Measurements from ENCODE around the gene PRKN. TPM values are rescaled to one million over a fixed set of nuclear protein-coding genes. Genes with fewer than 3 reads are reported as not detected.
A peak's percentile ranks its signal among the peaks of the same experiment; 100 is the strongest.

The PRKN gene
- total RNA-seq, 1 donor from 2014 or later: 5.7 TPM

GRCh38 chr6:161844804-161845203 is 882.8 kb downstream of the PRKN start:
- H3K36me3 Mint-ChIP-seq (ENCODE audit: low read depth): no peaks in the 10 kb centered on the region
- DNase-seq (ENCODE audit: low spot score): no peak
- H3K27ac Mint-ChIP-seq (ENCODE audit: unreplicated experiment): no peak overlapping the region

GRCh38 chr6:161843066-161843465 is 884.5 kb downstream of the PRKN start:
- Mint-ChIP-seq H3K4me3 (ENCODE audit: unreplicated experiment) (no peak overlapping the region), H3K36me3 (ENCODE audit: low read depth) (no peaks in the 10 kb centered on the region), H3K9me3 (ENCODE audit: low read depth) (no peaks in the 10 kb centered on the region), H3K4me1 (ENCODE audit: low read depth) (peaks cover 9% of the 10 kb centered on the region), H3K27ac (ENCODE audit: unreplicated experiment) (no peak overlapping the region), H3K27me3 (ENCODE audit: low read depth) (no peaks in the 10 kb centered on the region)
- TF ChIP-seq CTCF (IDR thresholded peaks at IDR 0.05): no peak
- DNase-seq (ENCODE audit: low spot score): no peak

More at GRCh38 chr6:161844804-161845203, 882.8 kb downstream of the PRKN start:
- Mint-ChIP-seq H3K27me3 (ENCODE audit: low read depth) (no peaks in the 10 kb centered on the region), H3K9me3 (ENCODE audit: low read depth) (no peaks in the 10 kb centered on the region), H3K4me3 (ENCODE audit: unreplicated experiment) (no peak overlapping the region), H3K4me1 (ENCODE audit: low read depth) (peaks cover 4% of the 10 kb centered on the region)
- no peak for TF ChIP-seq CTCF (IDR thresholded peaks at IDR 0.05)

- no peak for TF ChIP-seq CTCF (IDR thresholded peaks at IDR 0.05)
- H3K9me3 Mint-ChIP-seq (ENCODE audit: low read depth): no peaks in the 10 kb centered on the region
- DNase-seq (ENCODE audit: low spot score): no peak
- H3K36me3 Mint-ChIP-seq (ENCODE audit: low read depth): no peaks in the 10 kb centered on the region
- H3K4me1 Mint-ChIP-seq (ENCODE audit: low read depth): peaks cover 33% of the 10 kb centered on the region
- H3K4me3 Mint-ChIP-seq (ENCODE audit: unreplicated experiment): no peak overlapping the region
- no peak overlapping the region for H3K27ac Mint-ChIP-seq (ENCODE audit: unreplicated experiment)
- no peaks in the 10 kb centered on the region for H3K27me3 Mint-ChIP-seq (ENCODE audit: low read depth)
Observed at GRCh38 chr6:161840380-161840779, 887.2 kb downstream of the PRKN start.

DNA sequence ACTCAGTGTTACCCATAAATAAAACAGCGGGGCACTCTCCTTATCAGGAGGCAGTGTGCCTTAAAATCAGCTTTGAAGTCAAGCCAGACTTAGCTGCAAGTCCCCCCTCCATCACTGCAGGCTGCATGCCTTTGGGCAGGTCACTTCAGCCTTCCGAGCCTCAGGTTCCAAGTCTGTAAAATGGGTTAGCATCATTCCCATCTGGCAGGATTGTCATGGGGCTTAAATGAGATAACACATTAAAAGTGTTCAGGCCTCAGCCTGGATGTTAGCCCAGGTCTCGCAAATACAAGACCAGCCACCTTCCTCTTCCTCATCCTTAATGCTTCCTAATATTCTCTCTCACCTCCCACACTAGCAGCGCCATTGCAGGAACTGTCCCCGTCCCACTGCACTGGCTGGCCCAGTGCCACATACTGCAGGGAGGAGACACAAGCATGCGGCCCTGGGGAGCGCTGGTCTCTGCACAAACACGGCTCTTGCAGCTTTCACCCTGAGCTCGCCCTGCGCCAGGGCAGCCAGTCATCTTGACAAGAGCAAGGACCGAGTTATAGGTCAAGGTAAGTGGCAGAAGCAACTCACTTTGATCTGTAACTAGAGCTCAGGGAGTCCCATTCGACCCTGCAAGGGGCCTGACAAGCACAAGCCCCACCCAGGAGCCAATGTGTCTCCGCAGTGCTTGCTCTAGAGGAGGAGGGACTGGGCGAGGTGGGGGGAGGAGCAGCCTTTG is 889.1 kb downstream of the PRKN start:
- Mint-ChIP-seq H3K27me3 (ENCODE audit: low read depth) (no peaks in the 10 kb centered on the region), H3K4me3 (ENCODE audit: unreplicated experiment) (no peak overlapping the region), H3K36me3 (ENCODE audit: low read depth) (no peaks in the 10 kb centered on the region), H3K9me3 (ENCODE audit: low read depth) (no peaks in the 10 kb centered on the region), H3K4me1 (ENCODE audit: low read depth) (peaks cover 38% of the 10 kb centered on the region), H3K27ac (ENCODE audit: unreplicated experiment) (peak overlapping the region; percentile 22)
- no peak for TF ChIP-seq CTCF (IDR thresholded peaks at IDR 0.05)
- no peak for DNase-seq (ENCODE audit: low spot score)

- no peaks in the 10 kb centered on the region for H3K36me3 Mint-ChIP-seq (ENCODE audit: low read depth)
Observed at GRCh38 chr6:161837854-161838253, 889.7 kb downstream of the PRKN start.

More at GRCh38 chr6:161837854-161838253, 889.7 kb downstream of the PRKN start:
- peaks cover 38% of the 10 kb centered on the region for H3K4me1 Mint-ChIP-seq (ENCODE audit: low read depth)
- no peaks in the 10 kb centered on the region for H3K9me3 Mint-ChIP-seq (ENCODE audit: low read depth)
- H3K27ac Mint-ChIP-seq (ENCODE audit: unreplicated experiment): peak overlapping the region; percentile 59
- no peak for DNase-seq (ENCODE audit: low spot score)
- H3K4me3 Mint-ChIP-seq (ENCODE audit: unreplicated experiment): no peak overlapping the region
- no peaks in the 10 kb centered on the region for H3K27me3 Mint-ChIP-seq (ENCODE audit: low read depth)
- TF ChIP-seq CTCF (IDR thresholded peaks at IDR 0.05): no peak
